GM18870 (cell line): ENCODE data around the gene TMEM260.
"Not testable (repeated sequence)": the region's sequence is repeated elsewhere in the genome, so short reads cannot be mapped to it uniquely, and the experiment has no call there.

Experiments used
- ATAC-seq: cut with Tn5 transposase; IDR thresholded peaks from one replicate; pipeline ENCODE4 v1.9.1; 2021; ENCODE audit warnings: moderate library complexity; ENCODE audit not compliant: unreplicated experiment

The TMEM260 gene

DNA sequence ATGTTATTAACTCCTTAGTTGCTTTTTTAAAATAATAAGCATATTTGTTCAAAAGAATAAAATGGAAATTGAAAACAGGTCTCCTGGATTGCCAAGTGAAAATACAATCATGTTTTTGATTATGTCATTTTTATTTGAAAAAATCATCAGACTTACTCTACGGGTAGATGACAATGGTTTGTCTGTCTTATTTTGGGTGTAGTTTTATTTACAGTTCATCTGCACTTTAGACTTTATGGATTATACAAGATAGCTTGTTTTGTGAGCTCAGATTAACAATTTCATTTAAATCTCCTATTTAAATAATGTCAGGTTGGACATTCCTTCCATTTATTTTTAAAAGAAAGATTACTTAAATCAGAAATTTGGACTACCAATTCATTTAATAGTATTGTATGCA, 14.8 kb downstream of the TMEM260 start:
- no peak for ATAC-seq

DNA sequence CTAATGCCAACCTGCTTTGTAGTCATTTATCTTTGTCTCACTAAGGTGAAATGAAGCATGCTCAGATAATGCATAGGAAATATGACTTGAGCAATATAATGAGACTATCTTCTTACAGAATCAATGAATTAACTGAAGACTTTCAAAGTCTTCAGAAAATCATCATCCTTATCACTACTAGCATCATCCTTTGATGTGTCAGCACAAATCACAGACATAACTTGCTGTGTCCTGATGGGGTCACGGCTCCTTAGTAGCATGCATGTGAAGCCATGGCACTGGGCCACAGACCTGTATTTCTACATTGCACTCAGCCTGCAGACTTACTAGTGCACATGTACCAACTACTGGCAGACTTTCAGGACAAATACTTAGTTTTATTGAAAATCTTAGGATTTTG, 18.9 kb downstream of the TMEM260 start:
- no peak for ATAC-seq

DNA sequence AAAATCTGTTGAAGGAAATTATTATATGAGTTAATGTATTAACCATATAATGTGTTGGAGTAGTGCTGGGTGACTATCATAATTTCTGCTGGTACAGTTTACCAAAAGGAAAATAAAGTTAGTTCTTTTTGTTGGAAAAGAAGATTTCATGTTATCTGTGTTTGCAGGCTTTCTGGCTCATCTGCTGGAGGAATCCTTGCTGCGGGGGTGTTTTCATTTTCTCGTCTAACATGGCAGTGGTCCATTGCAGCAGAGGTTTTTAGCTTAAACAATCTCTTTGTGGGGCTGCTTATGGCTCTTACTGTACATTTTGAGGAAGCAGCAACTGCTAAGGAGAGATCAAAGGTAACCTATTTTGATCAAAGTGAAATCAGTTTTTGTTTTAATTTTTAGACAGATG, 24.1 kb downstream of the TMEM260 start:
- no peak for ATAC-seq

GRCh38 chr14:56608689-56609088, 29.1 kb downstream of the TMEM260 start:
- ATAC-seq = no peak

GRCh38 chr14:56611663-56612062, 32.1 kb downstream of the TMEM260 start:
- ATAC-seq = not testable (repeated sequence)

- no peak for ATAC-seq
Measured at GRCh38 chr14:56617084-56617483, 37.5 kb downstream of the TMEM260 start.

- ATAC-seq = no peak
Measured at GRCh38 chr14:56630707-56631106, 51.1 kb downstream of the TMEM260 start.

DNA sequence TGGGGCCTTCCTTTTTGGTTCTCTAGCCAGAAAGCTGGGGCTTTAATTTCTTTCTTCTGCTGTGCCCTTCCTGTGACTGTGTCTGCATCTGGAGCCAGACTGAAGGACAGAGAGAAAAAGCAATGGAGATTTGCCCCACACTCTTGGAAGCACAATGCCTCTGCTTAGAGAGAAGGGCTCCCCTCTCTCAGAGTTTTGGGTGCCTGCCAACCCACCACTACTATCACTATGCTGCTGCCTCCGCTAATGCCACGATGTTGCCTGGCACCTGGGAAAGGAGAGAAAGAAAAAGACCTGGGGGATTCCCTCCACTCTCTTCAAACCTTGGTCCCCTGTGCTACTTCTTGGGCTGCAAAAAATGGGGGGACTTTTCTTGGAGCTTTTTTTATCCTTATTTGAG, 52.6 kb downstream of the TMEM260 start:
- ATAC-seq = no peak

DNA sequence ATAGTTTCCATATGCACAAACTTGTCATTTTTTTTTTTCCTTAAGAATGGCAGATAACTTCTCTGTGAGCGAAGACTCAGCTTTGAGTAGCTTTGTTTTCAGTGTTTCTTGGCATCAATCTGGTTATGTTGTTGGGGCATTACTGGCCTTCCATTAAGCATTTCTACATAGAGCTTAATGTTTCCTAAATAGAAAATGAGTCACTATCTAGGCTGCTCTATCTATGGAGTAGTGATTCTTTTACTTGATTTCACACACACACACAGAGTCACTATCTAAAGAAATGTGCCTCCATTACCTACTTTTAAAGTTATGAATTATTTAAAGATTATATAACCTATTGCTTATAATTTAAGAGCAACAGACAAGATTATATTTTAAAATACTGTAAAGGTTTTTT, 53.9 kb downstream of the TMEM260 start:
- no peak for ATAC-seq

DNA sequence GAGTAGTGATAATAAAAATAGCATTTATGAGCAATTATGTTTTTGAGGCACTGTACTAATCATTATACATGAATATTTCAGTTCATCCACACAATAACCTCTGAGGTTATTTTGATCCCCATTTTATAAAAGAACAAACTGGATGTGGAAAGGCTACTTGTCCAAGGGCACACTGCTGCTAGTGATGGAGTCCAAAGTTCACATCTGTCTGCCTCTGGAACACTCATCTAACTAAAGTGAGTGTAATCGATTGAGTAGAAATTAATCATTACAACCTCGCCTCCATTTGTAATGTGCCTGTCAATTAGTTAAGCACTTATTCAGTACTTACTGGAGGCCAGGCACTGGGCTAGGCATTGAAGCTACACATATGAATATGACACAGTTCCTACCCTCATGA, 55.4 kb downstream of the TMEM260 start:
- no peak for ATAC-seq

DNA sequence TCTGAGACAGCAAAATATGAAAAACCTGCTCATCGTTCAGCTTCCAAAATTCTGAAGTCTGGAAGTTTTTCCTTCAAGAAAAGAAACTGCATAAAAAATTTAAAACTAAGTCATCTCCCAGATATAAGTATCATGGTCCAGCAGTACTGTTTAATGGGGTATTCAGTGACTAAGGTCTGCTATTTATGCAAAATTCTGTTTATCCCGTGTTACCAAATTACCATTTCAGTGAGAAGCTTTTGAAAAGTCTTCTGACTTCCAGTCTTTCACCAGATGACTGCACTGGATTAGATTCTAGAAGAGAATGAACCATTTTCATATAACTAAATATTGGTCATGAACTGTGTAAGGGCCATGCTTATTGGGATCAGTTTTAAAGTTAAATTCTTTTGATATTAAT, 67.9 kb downstream of the TMEM260 start:
- no peak for ATAC-seq

GRCh38 chr14:56648508-56649301, 69.1 kb downstream of the TMEM260 start:
- no peak for ATAC-seq

- no peak for ATAC-seq
Measured at GRCh38 chr14:56649382-56649781, 69.8 kb downstream of the TMEM260 start.

- ATAC-seq = no peak
Measured at GRCh38 chr14:56650048-56650447, 70.5 kb downstream of the TMEM260 start.

- no peak for ATAC-seq
Measured at GRCh38 chr14:56650979-56651378, 71.4 kb downstream of the TMEM260 start.

GRCh38 chr14:56657604-56658003, 78.0 kb downstream of the TMEM260 start:
- ATAC-seq = no peak

- no peak for ATAC-seq
Measured at GRCh38 chr14:56659378-56659777, 79.8 kb downstream of the TMEM260 start.

GRCh38 chr14:56659964-56660551, 80.5 kb downstream of the TMEM260 start:
- ATAC-seq = no peak

- ATAC-seq = no peak
Measured at GRCh38 chr14:56660677-56661389, 81.2 kb downstream of the TMEM260 start.

- no peak for ATAC-seq
Measured at GRCh38 chr14:56661478-56661877, 81.9 kb downstream of the TMEM260 start.

DNA sequence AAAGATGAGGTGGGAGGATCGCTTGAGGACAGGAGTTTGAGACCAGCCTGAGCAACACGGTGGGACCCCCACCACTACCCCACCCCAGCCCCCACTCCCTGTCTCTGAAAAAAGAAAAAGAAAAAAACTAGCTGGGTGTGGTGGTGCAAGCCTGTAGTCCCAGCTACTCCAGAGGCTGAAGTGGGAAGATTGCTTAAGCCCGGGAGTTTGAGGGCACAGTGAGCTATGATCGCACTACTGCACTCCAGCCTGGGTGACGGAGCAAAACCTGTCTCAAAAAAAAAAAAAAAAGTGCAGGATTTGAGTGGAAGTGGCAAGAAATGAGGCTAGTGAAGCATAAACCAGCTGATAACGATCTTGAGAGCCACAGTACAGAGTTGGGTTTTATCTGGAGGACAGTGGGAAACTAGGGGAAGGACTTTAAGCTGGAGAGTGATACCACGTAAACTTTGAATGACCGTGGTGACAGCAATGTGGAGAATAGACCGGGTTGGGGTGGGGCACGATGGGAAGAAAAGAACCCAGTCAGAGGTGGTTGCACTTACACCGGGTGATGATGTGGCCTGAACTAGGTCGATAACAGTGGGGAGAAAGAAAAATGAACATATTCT, 85.3 kb downstream of the TMEM260 start:
- no peak for ATAC-seq

- no peak for ATAC-seq
Measured at GRCh38 chr14:56666294-56666693, 86.7 kb downstream of the TMEM260 start.
